Gastroesophageal sphincter (tissue), 3 donors: ENCODE results near the gene ERCC4.

ENCODE experiments used
- CTCF ChIP-seq, 4 experiments: fragments of 200-600 bp in 2 of 4; fragments of 450-650 bp in 2 of 4; sonication (generic) in 1 of 4; IDR thresholded peaks; one replicate each; pipeline ENCODE4 v1.5.1; 2017 to 2019; ENCODE audit warnings: antibody characterized with exemption in 4 of 4, mild to moderate bottlenecking in 2 of 4, moderate library complexity in 2 of 4
- EP300 ChIP-seq: sonication (generic); formaldehyde crosslinking; IDR thresholded peaks from one replicate; pipeline ENCODE4 v1.6.1; 2017; ENCODE audit warnings: antibody characterized with exemption, mild to moderate bottlenecking
- POLR2A ChIP-seq, 2 donors: fragments of 450-650 bp; IDR thresholded peaks; one replicate each; pipeline ENCODE4 v1.6.1; 2017; ENCODE audit warnings: antibody characterized with exemption in 2 of 2, mild to moderate bottlenecking in 2 of 2, moderate library complexity in 1 of 2
- POLR2AphosphoS5 ChIP-seq: sonication (generic); formaldehyde crosslinking; IDR thresholded peaks from one replicate; pipeline ENCODE4 v1.6.1; 2017; ENCODE audit warnings: antibody characterized with exemption

GRCh38 chr16:13950821-13951547 lies 31.0 kb downstream of the ERCC4 start:
- TF ChIP-seq CTCF (IDR thresholded peaks at IDR 0.05) (no peak), POLR2A (IDR thresholded peaks at IDR 0.05) (no peak), EP300 (no peak), POLR2AphosphoS5 (no peak)
